Measurements from ENCODE around the gene RRAS.

Gene RRAS

GRCh38 chr19:49686503-49687088, 46.7 kb upstream of the RRAS start:
- in situ Hi-C loops (cut with MboI; ENCODE audit: low sequenced_read_pairs, unreplicated experiment), result no loop called here

DNA sequence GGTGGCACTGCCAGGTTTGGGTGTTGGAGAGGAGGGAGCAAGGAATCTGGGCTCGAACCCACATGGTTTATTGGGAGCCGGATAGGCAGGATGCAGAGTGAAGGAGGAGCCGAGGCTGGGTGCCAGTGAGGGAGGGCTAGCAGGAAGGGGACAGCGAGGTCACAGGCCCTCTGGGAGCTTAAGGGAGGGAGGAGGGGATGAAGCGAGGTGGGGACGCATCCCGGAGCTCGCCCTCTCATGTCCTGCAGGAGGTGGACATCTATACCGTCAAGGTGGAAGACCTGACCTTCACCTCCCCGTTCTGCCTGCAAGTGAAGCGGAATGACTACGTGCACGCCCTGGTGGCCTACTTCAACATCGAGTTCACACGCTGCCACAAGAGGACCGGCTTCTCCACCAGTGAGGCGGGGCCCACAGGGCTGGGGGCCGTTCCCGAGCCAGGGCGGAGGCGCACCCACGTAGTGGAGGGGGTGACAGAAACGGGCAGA, 45.9 kb upstream of the RRAS start:
- DNase-seq (ENCODE audit: low spot score), result no peak
- no peak for TF ChIP-seq CTCF (IDR thresholded peaks at IDR 0.05; ENCODE audit: borderline replicate concordance, control extremely low read depth, extremely low read depth, insufficient read depth, missing control alignments)
- in situ Hi-C loops (cut with MboI; ENCODE audit: low sequenced_read_pairs, unreplicated experiment), result no loop called here

More at GRCh38 chr19:49686503-49687088, 46.7 kb upstream of the RRAS start:
- DNase-seq (ENCODE audit: low spot score), result no peak
- no peak for TF ChIP-seq CTCF (IDR thresholded peaks at IDR 0.05; ENCODE audit: borderline replicate concordance, control extremely low read depth, extremely low read depth, insufficient read depth, missing control alignments)

DNA sequence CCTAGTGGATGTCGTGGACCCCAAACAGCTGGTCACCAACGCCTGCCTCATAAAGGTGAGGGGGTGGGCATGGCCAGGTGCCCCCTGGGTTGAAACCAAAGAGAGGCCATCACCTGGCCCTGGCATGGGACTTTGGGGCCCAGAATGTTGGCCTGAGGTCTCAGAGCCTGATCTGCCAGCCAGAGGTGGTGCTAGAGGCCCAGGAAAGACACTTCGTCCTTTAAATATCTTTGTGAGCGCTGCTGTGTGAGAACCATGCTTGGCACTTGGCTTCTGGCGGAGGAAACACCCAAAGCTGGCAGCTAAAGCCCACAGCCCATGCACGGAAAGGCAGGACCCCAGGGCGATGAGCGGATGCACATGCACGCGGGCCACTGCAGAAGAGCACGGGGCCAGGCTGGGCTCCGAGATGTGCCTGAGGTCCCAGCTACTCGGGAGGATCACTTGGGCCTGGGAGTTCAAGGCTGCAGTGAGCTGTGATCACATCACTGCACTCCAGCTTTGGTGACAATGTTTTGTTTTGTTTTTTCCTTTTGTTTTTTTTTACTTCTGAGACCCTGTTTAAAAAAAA, 45.1 kb upstream of the RRAS start:
- no peak for DNase-seq (ENCODE audit: low spot score)
- in situ Hi-C loops (cut with MboI; ENCODE audit: low sequenced_read_pairs, unreplicated experiment), result no loop called here
- TF ChIP-seq CTCF (IDR thresholded peaks at IDR 0.05; ENCODE audit: borderline replicate concordance, control extremely low read depth, extremely low read depth, insufficient read depth, missing control alignments), result no peak

DNA sequence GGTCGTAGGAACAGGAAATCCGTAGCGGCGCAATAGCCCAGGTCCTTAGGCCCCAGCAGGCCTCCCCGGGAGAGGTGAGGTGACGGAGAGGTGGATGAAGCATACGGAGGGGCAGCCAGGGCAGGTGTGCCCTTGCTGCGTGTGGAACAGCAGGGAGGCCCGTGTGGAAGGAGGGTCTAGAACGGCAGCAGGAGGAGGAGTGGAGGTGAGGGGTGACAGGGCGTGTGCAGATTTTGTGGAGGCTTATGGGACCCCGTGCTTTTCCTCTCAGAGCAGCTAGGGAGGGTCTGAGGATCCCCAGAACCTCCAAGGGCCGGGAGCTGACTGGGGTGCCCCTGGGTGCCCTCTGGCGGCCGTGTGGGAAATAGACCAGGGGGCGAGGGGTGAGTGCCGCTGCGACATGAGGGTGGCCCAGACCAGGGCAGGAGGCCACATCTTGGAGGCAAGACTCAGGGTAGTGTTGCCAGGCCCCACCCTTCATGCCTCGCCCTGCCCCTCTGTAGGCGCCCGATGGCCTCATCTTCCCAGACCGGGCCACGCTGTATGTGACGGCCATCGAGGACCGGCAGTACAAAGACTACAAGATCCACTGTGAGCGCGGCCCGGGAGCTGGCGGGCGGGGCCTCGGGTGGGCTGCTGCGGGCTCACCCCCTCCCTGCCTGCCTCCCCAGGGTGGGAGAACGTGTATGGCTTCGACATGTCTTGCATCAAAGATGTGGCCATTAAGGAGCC, 44.5 kb upstream of the RRAS start:
- DNase-seq (ENCODE audit: low spot score), result peak; percentile 64
- TF ChIP-seq CTCF (IDR thresholded peaks at IDR 0.05; ENCODE audit: borderline replicate concordance, control extremely low read depth, extremely low read depth, insufficient read depth, missing control alignments), result peak; percentile 30
- in situ Hi-C loops (cut with MboI; ENCODE audit: low sequenced_read_pairs, unreplicated experiment), result no loop called here

DNA sequence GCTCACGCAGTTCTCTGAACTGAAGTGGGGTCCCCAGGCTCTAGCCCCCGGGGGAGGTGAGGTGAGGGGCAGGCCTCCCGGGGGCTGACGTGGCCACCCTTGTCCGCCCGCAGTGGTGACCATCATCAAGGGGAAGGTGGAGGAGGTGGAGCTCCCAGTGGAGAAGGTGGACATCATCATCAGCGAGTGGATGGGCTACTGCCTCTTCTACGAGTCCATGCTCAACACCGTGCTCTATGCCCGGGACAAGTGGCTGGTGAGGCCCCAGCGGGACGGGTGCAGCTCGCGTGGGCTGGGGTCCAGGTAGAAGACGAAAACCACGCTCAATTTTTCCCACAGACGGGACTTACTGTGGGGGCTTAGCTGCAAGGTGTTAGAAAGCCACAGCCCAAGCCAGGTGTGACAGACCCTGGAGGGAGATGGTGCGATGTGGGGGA, 43.9 kb upstream of the RRAS start:
- DNase-seq (ENCODE audit: low spot score), result no peak
- in situ Hi-C loops (cut with MboI; ENCODE audit: low sequenced_read_pairs, unreplicated experiment), result no loop called here
- no peak for TF ChIP-seq CTCF (IDR thresholded peaks at IDR 0.05; ENCODE audit: borderline replicate concordance, control extremely low read depth, extremely low read depth, insufficient read depth, missing control alignments)

DNA sequence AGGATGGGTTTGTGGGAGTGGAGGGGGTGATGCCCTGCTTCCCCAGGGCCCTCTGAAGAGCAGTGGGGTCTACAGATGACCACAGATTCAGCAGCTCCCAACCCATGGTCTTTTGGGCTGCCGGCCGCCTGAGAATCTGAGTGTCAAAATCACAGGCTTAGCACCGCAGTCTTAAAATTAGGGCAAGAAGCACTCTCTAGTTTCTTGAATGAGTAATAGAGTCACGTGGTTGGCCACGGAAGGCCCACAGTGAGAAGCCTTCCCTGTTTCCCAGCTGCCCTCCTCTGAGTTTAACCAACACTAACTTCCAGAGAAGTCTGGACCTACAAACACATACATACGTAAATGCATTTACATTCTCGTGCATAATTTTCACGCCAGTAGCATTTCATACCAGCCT, 42.3 kb upstream of the RRAS start:
- in situ Hi-C loops (cut with MboI; ENCODE audit: low sequenced_read_pairs, unreplicated experiment), result no loop called here
- DNase-seq (ENCODE audit: low spot score), result no peak
- TF ChIP-seq CTCF (IDR thresholded peaks at IDR 0.05; ENCODE audit: borderline replicate concordance, control extremely low read depth, extremely low read depth, insufficient read depth, missing control alignments), result no peak
